GM21737 (cell line): ENCODE measurements around the gene ESM1.
"Not testable (repeated sequence)": the region's sequence is repeated elsewhere in the genome, so short reads cannot be mapped to it uniquely, and the experiment has no call there.

Source experiments
- ATAC-seq: cut with Tn5 transposase; IDR thresholded peaks from one replicate; pipeline ENCODE4 v1.9.1; 2021; ENCODE audit warnings: mild to moderate bottlenecking, moderate library complexity; ENCODE audit not compliant: unreplicated experiment

The ESM1 gene

GRCh38 chr5:54985301-54986268 lies at the start of gene ESM1:
Gene ESM1, minus strand, starts transcription at chr5:54985593. Its CDS starts 76 bp downstream, at chr5:54985517.
- no peak for ATAC-seq

GRCh38 chr5:55033568-55033967 lies 48.2 kb upstream of the ESM1 start:
- no peak for ATAC-seq

- no peak for ATAC-seq
Observed at GRCh38 chr5:55031492-55031891, 46.1 kb upstream of the ESM1 start.

GRCh38 chr5:55030676-55031369 lies 45.4 kb upstream of the ESM1 start:
- ATAC-seq = no peak

- no peak for ATAC-seq
Observed at GRCh38 chr5:55030220-55030619, 44.8 kb upstream of the ESM1 start.

- ATAC-seq = no peak
Observed at GRCh38 chr5:55027595-55027994, 42.2 kb upstream of the ESM1 start.

- ATAC-seq = no peak
Observed at GRCh38 chr5:55022450-55022849, 37.1 kb upstream of the ESM1 start.

- no peak for ATAC-seq
Observed at GRCh38 chr5:55021821-55022220, 36.4 kb upstream of the ESM1 start.

GRCh38 chr5:55021410-55021809 lies 36.0 kb upstream of the ESM1 start:
- ATAC-seq = no peak

GRCh38 chr5:55010149-55010548 lies 24.8 kb upstream of the ESM1 start:
- not testable (repeated sequence) for ATAC-seq

GRCh38 chr5:55004729-55005128 lies 19.3 kb upstream of the ESM1 start:
- no peak for ATAC-seq

- ATAC-seq = no peak
Observed at GRCh38 chr5:55003432-55004065, 18.2 kb upstream of the ESM1 start.

- not testable (repeated sequence) for ATAC-seq
Observed at GRCh38 chr5:55002166-55002565, 16.8 kb upstream of the ESM1 start.

GRCh38 chr5:54997081-54997480 lies 11.7 kb upstream of the ESM1 start:
- no peak for ATAC-seq

- ATAC-seq = no peak
Observed at GRCh38 chr5:54996466-54996865, 11.1 kb upstream of the ESM1 start.

GRCh38 chr5:54995168-54995567 lies 9.8 kb upstream of the ESM1 start:
- ATAC-seq = no peak

- ATAC-seq = no peak
Observed at GRCh38 chr5:54994628-54995027, 9.2 kb upstream of the ESM1 start.

- no peak for ATAC-seq
Observed at GRCh38 chr5:54993318-54993717, 7.9 kb upstream of the ESM1 start.

- ATAC-seq = no peak
Observed at GRCh38 chr5:54991416-54991815, 6.0 kb upstream of the ESM1 start.

GRCh38 chr5:54990841-54991258 lies 5.5 kb upstream of the ESM1 start:
- ATAC-seq = no peak

- no peak for ATAC-seq
Observed at GRCh38 chr5:54988817-54989216, 3.4 kb upstream of the ESM1 start.
